GM21423 (cell line): Measurements from ENCODE around the gene CEBPG.

Experiments used
- ATAC-seq: cut with Tn5 transposase; IDR thresholded peaks from one replicate; pipeline ENCODE4 v1.9.1; 2021; ENCODE audit warnings: mild to moderate bottlenecking, moderate library complexity; ENCODE audit not compliant: unreplicated experiment

Gene CEBPG

DNA sequence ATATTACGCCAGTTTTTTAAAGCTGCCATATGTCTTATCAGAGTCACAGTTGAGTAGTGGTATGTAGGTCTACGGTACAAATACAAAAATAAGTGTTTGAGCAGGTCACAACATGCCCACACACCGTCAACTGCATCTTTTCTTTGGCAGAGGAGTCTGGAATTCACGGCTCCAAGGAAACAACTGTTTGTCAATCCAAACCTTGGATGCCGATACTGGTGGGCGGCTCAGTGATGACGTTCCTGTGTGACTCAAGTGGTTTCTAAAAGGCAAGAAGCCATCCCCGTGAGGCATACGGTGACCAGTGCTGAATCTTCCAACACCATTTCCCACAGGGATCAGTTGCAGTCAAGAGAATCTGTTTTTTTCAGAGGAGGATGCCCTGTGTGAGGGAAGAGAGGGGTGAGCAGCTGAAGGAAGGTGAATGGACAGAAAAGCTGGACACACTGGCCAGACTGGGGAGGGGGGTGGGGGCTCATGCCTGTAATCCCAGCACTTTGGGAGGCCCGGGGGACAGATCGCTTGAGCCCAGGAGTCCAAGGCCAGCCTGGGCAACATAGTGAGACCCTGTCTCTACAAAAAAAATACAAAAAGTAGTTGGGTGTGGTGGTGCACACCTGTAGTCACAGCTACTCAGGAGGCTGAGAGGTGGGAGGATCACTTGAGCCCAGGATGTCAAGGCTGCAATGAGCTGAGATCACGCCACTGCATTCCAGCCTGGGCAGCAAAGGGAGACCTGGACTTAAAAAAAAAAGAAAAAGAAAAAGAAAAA, 22.8 kb upstream of the CEBPG start:
- ATAC-seq, result no peak

DNA sequence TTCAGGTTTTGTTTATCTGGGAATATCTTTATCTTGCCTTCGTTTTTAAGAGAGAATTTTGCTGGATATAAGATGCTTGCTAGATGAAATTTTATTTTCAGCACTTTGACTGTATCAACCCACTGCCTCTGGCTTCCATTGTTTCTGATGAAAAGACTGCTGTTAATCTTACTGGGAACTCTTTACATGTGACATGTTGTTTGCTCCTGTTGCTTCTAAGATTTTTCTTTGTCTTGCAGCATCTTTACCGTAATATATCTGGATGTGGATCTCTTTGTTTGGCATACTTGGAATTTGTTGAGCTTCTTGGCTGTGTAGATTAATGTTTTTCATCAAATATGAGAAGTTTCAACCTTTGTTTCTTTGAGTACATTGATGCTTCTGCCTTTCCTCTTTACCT, 18.0 kb upstream of the CEBPG start:
- ATAC-seq, result no peak

DNA sequence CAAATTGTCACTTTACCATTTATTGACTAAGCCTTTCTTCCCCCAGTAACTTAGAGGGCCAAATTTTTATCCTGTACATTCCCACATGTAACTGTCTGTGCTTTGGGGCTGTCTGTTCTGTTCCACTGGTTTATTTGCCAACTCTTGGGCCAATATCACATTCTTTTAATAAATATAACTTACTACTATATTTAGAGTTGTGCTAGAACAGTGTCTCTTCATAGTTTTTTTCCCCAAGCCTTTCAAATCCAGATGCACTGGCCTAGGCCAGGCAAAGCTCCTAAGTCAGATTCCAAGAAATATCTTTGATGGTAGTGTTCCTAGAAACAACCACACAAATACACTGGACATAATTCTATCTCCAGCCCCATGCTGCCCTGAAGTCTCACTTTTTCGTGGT, 16.0 kb upstream of the CEBPG start:
- no peak for ATAC-seq

DNA sequence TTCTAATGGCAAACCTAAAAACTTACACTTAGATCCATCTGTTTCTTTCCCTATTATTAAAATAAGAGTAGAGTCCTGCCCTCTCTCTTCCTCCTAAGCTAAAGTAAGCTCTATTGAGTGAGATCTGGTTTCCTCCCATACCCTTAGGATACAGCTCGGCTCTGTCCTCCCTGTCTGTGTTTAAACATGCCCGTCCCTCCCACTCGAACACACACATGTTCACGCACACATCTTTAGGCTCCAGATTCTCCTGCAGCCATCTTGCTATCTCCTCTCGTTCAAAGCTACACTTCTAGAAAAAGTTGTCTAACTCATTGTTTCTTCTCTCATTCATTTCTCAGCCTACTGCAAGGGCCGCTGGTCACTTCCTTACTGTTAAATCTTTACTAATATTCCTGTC, 15.1 kb upstream of the CEBPG start:
- no peak for ATAC-seq

DNA sequence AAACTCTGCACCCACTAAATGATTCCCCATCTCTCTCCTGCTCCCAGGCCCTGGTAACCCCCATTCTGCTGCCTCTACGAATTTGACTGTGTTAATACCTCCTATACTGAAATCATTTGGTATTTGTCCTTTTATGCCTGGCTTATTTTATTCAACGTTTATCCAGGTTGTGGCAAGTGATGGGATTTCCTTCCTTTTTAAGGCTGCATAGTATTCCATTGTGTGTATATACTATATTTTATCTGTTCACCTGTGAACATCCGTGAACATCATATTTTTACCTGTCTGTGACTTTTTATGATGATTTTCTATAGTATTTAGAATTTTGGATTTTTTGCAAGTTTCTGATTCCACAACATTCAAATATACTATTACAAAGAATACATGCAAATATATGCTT, 13.9 kb upstream of the CEBPG start:
- no peak for ATAC-seq

DNA sequence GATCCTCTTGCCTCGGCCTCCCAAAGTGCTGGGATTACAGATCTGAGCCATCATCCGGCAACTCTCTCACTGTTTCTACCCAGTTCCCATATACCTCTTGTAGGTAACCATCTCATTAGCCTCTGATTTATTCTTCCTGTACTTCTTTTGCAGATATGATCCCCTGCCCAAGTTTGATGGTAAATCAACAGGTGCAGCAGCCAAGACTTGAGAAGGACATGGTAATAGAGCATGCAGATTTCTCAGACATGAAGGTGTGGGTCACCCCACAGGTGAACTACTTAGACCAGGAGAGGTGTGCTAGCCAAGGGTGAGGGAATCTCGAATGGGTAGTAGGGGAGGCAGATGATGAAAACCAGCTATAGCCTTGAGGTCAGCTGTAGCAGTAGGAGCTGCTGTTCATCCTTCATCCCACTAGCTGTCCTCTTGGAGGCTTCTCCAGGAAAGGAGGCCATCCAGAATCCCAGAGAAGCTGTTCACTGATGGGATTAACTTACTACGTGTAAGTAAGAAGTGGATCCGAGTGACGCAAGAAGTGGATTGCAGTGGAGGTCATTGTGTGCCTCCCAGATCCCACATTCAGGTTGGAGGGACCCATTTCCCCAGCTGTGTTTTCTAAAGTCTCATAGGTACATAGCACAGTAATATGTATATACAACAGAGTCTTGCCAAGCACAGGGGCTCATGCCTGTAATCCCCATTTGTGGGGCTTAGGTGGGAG, 10.8 kb upstream of the CEBPG start:
- ATAC-seq, result no peak

DNA sequence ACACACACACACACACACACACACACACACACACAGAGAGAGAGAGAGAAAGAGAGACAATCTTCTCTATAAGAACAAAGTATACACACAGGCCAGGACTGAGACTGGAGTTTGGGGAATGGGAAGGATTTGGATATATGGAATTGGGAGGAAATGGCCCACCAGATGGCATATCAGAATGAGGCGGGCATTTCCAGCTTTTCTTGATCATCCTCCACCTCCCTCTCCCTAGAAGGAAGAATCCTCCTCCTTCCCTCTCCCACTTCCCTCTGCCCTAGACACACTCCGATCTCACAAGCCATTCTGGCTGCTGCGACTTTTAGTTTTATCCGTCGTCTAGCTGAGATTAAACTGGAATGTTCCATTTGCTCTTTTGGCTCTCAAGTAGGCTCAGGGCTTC, 10.0 kb upstream of the CEBPG start:
- ATAC-seq, result no peak

DNA sequence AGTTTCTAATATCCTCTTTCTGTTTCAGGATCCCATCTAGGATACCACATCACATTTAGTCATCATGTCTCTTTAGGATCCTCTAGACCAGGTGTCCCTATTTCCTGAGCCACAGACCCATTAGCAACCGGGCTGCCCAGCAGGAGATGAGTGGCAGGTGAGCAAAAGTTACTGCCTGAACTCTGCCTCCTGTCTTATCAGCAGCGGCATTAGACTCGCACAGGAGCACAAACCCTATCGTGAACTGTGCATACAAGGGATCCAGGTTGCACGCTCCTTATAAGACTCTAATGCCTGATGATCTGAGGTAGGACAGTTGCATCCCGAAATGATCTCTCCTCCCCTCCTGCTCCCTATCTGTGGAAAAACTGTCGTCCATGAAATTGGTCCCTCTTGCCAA, 7.8 kb upstream of the CEBPG start:
- ATAC-seq, result no peak

DNA sequence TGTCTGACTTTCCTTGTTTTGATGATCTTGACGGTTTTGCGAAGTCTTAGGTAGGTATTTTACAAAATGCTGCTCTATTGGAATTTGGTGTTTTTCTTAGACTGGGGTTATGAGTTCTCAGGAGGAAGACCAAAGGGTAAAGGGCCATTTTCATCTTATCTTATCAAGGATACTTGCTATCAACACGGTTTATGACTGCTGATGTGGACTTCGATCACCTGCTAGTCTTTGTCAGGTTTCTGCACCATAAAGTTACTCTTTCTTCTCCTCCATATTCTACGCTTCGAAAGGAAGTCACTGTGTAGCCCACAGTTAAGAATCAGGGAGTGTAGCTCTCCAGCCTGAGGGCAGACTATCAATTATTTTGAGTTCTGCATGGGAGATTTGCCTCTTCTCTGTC, 7.4 kb upstream of the CEBPG start:
- no peak for ATAC-seq

DNA sequence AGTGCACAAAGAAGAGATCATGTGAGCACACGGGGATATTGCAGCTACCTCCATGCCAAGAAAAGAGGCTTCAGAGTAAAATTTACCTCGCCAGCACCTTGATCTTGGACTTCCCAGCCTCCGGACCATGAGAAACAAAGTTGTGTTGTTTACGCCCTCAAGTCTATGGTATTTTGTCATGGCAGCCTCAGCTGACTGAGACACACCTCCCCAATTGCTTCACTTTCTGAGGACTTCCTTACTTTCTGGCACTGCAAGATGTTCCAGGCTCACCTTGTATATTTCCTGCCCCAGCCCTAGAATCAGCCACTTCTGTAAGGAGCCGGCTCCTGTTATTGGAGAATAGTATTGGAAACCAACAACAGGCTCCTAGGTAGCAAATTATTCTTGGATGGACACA, 6.6 kb upstream of the CEBPG start:
- ATAC-seq, result no peak

DNA sequence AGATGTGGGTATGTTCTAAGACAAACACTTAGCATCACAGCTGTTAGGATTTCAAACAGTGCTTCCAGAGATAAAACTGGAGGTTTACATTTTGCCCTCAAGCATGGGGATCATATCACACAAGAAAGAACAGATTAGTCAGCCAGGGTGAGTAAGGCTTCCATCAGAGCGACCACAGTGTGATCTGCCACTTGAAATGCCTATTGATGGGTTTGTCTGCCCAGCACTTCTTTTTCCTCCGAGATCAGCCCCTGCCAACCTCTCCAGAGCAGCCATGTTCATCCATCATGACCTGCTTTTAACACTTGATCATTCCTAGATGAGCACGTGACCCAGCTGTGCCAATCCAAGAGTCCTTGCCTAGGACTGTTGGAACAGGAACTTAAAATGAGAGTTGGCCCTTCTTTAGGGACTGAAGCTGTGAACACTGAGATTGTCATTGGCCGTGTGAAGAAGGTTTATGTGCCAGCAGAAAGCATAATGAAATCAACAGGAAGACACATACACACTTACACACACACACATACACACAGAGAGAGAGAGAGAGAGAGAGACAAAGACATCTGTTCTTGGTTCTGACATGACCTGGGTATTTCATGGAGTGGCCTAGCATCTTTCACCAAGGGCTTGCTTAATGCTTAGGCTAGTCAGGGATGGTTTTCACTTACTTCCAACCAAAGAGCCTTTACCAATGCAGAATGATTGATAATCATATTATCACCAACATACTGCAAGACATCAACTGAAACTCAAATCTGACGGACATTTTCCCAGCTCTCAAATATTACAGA, 5.2 kb upstream of the CEBPG start:
- no peak for ATAC-seq

DNA sequence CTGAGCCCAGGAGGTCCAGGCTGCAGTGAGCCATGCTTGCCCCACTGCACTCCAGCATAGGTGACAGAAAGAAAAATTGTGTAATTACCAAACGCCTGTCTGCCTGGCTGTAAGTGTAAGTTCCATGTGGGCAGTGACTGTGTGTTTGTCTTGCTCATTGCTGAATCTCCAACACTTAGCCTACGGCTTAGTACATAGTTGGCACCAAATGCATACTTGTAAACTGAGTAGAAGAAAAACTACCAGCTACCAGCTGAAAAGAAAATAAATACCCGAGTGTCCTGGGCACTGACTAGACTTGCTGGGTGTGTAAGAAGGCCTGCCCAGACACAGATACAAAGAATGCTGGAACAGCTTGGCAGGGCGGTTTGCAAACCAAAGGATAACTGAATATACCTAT, 2.7 kb upstream of the CEBPG start:
- ATAC-seq, result no peak

DNA sequence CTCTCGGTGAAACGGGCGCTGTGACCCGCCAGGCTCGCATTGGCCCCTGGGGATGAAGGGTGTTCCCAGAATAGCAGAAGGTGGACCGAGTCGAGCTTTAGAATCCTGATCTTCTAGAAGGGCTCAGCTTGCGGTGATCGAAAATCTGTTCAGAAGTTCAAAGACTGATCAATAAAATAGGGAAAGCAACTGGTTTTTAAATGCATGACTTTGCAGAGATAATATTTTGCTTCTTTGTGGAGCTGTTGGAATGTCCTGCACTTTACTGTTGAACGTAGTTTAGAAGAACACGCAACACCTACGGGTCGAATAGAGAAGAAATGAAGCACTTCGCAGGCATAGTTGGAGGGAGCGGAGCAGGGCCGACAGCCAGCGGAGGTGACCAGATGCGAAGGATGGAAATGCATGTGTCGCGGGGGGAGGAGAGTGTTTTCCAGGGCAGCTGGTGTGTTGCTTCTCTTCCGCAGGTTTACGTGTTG, 766 bp downstream of the CEBPG start:
- no peak for ATAC-seq

DNA sequence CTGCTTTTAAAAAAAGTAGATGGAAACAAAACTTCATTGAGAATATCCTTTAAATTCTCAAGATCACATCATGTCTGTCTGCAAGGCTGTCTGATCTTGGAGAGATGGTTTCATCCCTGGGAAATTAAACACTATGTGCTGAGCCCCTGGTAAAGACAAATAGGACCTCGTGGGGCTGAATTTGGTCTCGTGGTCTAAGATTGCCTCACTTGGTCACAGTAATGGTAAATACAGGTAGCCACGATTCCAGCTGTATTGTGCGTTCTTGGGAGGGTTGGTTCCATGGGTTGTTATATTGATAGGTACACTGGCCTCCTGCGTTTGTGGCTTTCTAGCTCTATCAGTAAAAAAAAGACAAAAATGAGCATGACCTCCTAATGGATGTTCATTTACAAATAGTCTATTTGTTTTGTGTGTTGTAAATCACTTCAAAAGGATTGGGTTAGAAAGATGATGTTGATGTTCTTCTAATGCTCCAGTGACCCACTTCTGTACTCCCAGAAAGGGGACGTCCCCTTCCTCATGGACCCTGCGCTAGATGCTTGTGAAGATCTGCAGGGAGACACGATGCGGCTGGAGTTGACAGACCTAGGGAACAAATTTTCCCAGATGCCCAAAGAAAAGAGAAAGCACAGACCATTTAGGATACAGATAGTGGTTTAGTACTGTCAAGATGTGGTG, 1.8 kb downstream of the CEBPG start:
- ATAC-seq, result no peak

DNA sequence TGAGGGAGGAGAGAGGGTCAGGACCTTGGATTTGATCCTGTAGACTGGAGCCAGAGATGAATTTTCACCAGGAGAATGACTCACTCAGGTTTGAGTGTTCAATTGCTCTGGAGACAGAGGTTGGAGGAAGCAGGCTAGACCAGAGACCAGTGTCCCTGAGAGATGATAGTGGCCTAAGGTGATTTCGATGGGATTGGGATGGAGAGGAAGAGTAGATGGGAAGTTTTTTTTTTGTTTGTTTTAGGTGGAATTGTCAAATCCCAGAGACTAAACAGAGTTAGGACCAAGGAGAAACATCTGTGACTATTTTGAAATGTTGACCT, 2.3 kb downstream of the CEBPG start:
- no peak for ATAC-seq

DNA sequence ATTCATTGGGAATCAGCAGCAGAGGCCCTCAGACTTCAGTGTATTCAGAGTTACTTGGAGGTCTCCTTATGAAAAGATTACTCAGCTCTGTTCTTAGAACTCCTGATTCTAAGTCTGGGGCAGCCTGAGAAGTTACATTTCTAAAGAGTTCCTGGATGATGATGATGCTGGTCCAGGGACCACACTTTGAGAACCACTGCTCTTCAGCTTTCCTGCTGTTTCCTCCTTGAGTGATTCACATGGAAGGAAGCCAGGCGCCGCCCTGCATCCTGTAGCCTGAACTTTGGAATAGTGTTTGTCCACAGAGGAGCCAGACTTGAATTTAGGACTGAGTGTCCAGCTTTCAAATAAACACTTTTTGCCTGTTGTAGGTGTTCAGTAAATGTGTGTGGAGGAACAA, 2.9 kb downstream of the CEBPG start:
- ATAC-seq, result no peak

DNA sequence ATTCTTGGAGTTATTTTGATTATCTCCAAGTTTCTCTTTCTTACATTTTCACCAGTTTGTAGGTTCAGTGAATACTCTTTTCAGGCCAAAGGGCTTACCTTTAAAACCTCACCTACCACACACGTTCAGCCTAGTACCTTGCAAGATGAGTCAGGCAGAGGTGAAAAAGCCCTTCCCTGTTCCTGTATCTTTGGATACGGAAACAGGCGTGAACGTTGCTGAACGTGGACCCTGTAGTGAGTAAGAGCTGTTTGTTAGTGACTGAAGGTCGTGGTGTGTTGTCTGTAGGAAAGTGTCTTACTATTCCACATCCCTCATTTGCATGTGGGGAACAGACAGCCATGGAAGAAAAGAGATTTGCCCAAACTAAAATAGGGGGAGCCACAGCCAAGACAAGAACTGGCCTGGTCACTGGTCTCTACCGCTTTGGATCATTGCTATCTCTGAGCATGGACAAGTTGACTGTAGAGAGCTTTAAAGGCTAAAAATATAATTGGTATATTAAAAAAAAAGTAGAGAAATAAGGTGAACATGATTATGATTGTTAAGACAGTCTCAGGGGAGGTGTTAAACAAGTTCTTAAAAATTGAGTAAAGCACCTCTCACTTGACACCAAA, 3.5 kb downstream of the CEBPG start:
- no peak for ATAC-seq

DNA sequence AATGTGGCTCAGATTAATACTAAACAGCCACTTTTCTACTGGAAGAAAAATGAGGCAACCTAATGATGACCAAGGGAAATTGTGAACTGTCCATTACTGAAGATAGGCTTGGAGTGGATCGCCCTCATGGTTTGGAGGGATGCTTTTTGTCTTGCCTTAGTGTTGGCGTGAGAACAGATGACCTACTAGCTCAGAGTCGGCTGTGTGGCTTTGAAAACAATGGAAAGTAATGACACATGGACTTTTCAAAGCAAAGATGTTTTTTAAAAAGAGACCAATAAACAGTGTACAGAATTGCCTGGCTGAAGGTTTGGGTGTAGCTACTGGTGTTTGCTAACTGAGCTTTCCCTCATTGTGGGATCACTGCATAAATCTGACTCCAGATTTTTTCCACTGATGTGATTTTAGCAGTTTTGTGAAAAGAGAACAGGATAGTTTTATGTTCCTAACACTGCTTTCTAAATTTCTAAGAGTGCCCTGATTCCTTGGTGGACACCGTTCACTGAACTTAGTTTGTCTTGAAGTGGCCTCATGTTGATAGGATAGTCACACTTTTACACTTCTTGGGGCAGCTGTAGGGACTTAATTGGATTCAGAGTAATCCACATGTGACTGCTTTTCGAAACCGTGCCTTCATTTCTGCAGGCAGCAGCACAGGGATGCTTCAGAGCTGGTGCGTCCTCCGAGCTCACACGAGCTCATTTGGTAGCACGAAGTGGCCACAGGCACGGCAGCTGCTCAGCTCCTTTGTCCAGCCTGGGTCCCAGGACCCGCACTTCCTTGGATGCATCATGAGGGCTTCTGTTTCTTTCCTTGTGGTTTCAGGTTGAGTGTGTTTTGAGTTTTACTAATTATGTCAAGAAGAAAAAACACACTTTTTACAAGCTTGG, 4.3 kb downstream of the CEBPG start:
- ATAC-seq, result no peak

DNA sequence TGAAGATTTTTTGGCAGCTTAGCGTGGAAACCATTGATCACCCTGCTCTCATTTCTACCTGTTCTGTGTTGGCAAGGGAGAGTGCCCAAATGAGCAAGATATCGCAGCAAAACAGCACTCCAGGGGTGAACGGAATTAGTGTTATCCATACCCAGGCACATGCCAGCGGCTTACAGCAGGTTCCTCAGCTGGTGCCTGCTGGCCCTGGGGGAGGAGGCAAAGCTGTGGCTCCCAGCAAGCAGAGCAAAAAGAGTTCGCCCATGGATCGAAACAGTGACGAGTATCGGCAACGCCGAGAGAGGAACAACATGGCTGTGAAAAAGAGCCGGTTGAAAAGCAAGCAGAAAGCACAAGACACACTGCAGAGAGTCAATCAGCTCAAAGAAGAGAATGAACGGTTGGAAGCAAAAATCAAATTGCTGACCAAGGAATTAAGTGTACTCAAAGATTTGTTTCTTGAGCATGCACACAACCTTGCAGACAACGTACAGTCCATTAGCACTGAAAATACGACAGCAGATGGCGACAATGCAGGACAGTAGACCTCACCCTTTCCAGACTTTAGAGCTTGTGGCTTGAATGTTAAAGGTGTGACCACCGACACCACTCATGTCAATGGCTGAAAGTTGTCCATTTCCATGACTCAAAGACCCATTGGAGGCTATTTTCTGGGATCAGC, 5.8 kb downstream of the CEBPG start:
- no peak for ATAC-seq
